DLD1 (cell line): Measurements from ENCODE around the gene LYG2.
"Not testable (repeated sequence)": the region's sequence is repeated elsewhere in the genome, so short reads cannot be mapped to it uniquely, and the experiment has no call there.

Source experiments
- in situ Hi-C: cut with HindIII; loops from 2 replicates; pipeline ENCODE4 v1.10.0; 2017; ENCODE audit warnings: low sequenced_read_pairs

Gene LYG2, protein sequence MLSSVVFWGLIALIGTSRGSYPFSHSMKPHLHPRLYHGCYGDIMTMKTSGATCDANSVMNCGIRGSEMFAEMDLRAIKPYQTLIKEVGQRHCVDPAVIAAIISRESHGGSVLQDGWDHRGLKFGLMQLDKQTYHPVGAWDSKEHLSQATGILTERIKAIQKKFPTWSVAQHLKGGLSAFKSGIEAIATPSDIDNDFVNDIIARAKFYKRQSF

DNA sequence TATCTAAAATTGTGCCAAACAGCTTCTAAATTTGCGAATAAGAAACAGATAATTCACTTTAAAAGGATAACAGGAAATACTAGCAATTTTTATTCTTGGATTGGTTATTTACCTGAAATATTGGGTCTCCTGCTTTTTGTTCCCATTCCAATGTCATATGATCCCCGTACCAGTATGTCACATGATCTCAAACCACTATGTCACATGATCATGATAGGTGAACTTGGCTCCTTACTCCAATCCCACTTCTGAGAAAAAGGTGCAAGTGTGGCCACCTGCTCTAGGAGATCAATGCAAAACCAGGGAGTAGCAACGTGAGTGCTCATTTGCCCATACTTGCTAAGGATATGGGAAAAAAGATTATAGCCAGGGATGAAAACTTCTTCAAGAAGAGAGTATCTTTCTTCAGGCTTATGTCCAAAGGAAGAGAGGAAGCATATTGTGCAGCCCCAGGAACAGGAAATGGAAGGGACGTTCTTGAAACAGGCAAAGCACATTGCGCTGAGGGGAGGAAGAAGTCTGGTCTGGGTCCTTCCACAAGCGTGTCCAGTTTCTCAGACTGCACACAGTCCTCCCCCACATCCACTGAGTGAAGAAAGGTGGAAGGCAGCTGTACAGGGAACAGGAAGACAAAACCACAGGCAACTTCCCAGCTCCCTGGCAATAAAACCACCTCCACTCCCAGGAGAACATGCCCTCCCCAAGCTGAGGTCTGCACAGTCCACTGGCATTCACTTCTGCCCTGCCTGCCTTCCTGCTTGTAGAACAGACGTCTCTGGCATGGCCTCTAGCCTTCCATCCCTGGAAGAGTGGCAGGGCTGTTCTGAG is at the start of gene LYG2:
Gene LYG2 (minus strand): TSS at position 176 of the 828 bp plus-strand sequence. CDS start 1,406 bp downstream, outside the sequence.
- in situ Hi-C loops = no loop called here

DNA sequence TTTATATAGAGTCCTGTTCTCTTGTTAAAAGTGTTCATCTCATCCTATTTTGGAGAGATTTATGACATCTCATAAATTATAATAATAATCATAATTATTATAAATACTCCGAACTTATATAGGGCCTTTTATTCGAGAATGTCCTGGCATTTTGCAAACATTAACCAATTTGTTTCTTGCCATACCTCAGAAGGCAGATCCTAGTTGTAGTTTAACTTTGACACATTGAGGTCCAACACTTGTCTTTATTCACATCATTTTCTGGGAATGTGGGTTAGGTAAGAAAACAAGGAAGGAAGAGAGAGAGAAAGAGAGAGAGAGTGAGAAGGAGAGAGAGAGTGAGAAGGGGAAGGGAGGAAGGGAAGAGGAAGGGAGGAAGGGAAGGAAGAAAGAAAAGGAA is 45.6 kb upstream of the LYG2 start, which contains the start of gene LYG1:
Gene LYG1 (minus strand): TSS at position 101 of the 400 bp plus-strand sequence. CDS start 5,527 bp downstream, outside the sequence.
- in situ Hi-C loops = not testable (repeated sequence)

DNA sequence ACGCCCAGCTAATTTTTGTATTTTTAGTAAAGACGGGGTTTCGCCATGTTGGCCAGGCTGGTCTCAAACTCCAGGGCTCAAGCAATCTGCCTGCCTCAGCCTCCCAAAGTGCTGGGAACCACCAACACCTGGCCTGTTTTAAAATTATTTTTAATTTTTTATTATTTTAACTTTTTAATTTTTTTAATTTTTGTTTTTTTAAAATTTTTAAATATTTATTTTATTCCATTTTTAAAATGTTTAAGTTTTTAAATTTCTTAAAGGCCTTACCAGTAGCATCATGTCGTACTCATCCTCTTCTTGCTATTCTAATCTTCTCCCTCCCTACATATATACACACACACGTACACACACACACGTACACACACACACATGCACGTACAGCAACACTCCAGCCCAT is 44.1 kb upstream of the LYG2 start:
- in situ Hi-C loops = no loop called here

DNA sequence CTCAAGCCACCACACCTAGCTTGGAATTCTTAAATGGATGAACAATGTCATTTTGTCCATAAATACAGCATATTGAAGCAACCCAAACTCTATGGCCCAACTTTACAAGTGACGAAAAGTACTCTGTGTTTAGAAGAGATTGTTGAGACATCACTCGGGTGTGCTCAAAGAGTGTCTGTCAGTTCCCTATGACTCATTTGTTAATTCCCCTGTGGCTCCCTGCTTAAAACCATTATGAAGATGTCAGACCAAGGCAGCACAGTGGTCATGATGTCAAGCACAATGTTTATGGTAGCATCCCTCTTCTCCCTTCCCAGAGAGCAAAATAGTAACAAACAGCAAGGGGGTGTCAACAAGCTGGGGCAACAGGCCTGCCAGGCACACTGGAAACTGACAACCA is 42.5 kb upstream of the LYG2 start:
- in situ Hi-C loops = no loop called here

DNA sequence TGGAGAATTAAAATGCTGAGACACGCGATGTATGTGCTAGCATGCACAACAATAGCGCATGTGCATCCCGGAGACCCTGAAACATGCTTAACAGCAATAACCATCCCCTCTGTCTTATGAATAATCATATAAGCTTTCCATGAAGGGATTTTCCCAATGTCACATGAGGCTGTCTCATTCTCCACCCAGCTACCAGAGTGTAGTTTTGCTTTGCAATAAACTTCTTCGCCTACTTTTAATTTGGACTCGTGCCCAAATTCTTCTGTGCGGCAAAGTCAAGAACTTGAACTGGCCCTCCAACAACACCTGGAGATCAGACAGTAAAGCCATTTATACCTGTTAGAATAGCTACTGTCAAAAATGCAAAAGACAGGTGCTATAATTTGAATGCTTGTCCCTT is 30.1 kb upstream of the LYG2 start:
- in situ Hi-C loops = no loop called here

DNA sequence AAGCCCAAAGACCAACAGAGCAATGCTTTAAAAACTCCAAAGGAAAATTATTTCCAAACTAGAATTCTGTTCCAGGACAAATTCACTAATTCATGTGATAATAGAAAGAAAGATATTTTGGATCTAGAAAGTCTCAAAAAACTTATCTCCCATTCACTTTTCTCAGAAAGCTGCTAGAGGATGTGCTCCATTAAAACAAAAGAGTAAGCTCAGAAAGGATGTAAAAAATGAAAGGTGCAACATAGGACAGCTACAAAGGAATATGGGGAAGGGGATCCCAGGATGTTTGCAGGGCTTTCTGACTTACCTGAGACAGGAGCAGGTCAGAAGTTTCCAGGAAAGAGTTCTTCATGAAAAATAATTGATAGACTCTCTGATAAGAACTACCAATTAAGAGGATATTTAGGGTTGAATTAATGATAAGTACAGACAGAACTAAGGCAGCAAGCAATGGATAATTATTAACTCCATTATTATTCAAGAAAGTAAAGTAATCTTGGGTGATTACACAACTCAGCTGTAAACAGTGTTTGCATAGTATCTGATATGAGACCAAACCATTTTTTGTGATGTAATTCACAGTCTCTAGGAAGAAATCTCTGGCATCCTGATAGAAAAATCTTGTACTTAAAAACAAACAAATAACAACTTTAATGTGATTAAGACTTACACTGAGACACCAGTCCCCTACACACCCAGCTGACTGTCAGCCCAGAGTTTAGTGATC is 24.7 kb upstream of the LYG2 start:
- in situ Hi-C loops = no loop called here

DNA sequence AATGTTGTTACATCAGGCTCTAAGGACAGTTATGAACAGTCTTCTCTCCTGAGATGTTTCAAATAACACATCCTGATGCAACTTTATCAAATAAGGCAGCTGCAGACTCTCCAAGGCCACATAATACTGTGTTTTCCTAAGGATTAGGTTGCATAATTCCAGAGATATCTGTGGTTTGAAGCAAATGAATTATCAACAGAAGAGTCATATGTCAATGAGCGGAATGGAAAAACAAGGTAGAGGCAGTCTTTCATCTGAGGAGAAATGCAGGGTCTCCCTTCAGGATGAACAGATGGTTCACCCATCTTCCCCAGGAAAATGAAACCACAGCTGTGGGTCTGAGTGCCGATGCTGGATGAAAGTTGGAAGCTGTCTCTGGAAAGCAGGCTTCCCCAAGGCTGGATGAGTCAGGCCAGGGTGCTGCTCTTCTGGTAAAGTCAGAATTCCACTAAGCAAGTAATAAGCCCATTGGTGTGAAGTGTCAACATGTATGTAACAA is 23.4 kb upstream of the LYG2 start:
- in situ Hi-C loops = no loop called here

DNA sequence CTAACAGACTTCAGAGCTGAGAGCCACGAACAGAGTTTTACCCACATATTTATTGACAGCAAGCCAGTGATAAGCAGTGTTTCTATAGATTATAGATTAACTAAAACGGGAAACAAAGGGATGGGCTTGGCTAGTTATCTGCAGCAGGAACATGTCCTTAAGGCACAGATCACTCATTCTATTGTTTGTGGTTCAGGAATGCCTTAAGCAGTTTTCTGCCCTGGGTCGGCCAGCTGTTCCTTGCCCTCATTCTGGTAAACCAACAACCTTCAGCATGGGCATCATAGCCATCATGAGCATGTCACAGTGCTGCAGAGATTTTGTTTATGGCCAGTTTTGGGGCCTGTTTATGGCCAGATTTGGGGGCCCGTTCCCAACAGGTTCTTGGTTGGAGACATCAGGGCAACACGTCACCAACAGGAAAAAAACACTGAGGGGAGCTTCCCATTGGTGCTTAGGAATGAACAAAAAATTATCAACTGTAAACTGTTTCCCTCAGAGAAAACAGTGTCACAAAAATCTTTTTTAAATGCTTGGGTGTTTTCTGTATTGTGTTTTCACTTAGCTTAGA is 22.8 kb upstream of the LYG2 start:
- in situ Hi-C loops = not testable (repeated sequence)

DNA sequence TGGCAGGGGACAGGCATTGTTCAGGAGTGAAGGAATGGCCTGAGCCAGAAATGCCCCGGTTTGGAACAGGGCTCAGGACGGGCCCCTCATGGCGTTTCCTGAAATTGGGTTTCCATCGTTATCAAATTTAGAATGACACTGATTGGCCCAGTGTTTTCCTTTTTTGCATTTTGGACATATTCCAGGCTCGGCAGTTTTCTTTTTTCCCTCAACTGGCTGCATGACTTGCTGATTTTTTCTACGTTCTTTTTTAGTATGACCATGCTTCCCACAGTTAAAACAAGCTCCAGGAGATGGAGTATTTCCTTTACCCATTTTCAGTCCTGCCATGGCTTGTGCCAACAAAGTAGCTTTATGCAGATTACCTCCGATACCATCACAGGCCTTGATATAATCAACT is 20.4 kb upstream of the LYG2 start:
- in situ Hi-C loops = no loop called here

DNA sequence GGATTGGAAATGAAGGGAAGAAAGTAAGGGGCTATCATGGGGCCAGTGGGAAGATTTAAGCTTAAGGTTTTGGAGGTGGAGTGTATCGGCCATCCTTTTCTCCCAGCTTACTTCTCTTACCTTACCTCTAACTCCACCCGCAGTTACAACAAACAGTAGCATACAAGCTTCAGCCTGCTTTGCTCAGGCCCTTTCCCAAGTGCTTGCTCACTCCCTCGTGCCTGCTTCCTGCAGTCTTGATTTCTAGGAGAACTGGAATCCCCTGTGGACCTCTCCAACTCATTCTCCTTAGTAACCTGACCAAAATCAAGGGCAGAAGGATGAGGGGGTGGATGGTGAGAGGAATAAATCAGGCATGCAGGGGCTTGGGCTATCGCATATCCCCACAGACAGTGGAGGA is 5.8 kb upstream of the LYG2 start:
- in situ Hi-C loops = no loop called here

DNA sequence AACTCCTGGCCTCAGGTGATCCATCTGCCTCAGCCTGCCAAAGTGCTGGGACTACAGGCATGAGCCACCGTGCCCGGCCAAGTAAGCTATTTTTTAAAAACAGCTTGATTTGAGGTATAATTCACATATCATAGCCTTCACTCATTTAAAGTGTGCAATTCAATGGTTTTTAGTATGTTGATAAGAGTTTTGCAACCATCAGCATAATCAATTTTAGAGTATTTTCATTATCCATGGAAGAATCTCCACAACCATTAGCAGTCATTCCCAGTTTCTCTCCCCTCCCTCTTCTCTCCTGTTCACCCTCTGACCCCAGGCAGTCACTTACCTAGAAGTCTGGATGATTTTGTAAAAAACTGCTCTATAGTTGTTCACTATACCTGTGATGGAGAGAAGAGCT is 4.7 kb upstream of the LYG2 start:
- in situ Hi-C loops = no loop called here

DNA sequence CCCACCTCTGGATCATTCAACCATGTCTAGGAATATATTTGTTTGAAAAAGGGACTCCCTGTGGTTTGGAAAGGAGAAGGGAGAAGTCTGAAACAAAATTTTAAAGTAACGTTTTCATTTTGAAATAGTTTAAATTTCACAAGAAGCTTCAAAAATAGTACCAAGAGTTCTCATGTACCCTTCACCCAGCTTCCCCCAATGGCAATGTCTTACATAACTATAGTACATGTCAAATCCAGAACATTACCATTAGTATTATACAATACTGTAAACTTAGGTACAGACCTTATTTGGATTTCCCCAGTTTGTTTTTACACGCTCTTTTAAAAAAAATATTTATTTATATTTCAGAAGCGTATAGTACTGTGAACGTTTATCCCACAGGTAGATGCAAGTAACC is 4.0 kb upstream of the LYG2 start:
- in situ Hi-C loops = no loop called here

DNA sequence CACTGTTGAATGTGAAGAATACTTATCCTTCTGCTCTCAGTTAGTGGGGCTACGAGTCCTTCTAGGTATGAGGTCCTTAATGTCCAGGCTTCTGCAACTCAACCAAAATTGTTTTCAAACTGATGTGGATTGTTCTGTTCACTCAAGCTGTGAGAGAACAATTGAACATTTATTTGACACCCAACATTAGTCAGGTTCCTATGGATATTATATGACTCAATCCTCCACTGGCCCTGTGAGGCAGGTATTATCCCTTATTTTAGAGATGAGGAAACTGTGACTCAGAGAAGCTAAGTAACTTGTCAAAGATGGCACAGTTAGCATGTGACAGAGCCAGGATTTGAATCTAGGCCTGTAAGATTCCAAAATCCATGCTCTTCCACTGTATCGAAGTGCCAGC is 1.2 kb upstream of the LYG2 start:
- in situ Hi-C loops = no loop called here

DNA sequence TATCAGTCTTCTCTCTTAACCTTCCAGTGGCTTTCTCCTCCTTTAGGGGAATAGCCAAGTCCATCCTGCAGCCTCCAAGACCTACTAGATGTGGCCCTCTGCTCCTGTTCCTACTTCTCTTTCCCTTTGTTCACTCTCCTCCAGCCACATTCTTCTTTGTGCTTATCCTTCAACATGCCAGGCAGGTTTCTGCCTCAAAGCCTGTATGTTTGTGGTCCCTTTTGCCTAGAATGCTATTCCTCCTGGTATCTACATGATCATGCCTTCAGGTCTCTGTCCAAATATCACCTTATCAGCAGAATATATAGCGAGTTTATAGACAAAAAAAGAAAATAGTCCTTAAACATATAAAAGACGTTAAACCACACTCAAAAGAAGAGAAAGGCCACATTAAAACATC is 5.5 kb downstream of the LYG2 start:
- in situ Hi-C loops = no loop called here

DNA sequence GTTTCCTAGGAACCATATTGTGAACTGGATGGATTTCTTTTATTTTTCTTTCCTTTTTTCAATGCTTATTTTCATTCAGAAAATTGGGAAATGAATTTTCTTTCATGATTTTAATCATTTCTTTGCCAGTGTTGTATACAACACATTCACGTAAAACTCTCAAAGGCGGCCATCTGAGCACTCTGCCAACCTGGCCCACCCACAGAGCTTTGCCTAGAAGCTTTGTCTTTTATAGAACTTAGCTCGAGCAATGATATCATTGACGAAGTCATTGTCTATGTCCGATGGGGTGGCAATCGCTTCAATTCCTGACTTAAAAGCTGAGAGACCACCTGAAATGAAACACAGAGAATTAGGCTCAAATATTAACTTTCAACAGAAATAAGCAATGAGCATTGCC is 13.3 kb downstream of the LYG2 start:
- in situ Hi-C loops = no loop called here

DNA sequence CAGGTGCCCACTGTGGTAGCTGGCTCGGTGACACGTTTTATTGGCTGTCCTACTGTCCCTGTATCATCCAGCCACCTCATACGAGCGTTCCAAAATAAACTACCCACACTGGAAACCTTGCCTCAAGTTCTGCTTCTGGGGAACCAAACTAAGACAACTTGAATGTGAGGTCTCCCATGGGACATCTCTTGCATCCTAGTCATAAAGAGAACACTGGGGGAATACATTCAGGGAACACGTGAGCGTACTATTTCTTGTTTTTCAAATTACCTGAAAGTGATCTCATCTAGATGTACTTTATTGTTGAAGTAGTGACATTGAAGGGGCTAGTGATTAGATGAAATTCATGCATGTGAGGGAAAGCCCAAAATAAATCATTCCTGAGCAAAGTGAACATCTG is 15.0 kb downstream of the LYG2 start:
- in situ Hi-C loops = no loop called here

DNA sequence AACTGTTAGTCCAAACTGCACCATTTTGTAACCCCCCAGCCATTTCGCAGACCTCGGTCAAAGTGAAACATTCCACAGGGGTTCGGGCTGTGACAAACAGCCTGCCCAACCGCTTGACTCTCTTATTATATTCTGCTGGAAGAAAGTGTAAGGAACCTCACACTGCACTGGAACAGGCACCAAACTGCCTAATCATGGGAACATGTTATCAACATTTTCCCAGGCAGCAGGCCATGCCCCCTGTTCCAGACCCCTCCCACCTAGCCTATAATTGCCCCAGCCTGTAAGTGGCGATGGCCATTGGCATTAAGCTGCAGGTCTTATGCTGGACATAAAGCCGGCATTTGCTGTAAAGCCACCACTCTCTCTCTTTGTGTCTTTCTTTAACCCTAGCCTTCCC is 16.9 kb downstream of the LYG2 start:
- in situ Hi-C loops = no loop called here

DNA sequence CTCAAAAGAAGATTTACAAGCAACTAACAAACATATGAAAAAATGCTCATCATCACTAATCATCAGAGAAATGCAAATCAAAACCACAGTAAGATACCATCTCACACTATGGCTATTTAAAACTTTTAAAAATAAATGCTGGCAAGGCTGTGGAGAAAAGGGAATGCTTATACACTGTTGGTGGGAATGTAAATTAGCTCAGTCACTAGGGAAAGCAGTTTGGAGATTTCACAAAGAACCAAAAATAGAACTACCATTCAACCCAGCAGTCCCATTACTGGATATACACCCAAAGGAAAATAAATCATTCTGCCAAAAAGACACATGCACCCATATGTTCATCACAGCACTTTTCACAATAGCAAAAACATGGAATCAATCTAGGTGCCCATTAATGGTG is 22.3 kb downstream of the LYG2 start:
- in situ Hi-C loops = not testable (repeated sequence)

DNA sequence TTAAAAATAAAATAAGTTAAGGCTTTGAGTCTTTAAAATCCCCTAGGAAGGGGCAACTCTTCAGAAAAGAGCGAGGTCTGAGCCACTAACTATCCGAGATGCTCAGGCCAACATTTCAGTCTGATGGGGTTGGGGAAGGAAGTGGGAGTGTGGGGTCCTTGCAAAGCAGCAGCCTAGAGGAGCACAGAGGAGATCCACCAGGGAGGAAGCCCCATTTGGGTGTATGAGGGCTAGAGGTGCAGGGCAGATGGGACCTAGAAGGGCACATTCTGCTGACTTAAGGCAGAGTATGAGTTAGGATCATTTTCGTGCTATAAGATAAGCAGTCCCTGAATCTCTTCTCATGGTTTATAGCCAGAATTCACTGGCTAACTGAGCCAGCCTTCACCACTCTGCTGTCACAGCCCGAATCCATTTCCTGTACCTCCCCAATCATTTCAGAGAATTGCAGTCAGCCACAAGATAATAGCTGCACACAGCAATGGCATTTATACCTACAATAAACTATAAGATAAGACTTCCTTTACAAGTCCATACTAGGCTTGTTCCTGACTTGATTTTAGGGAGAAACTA is 37.5 kb downstream of the LYG2 start:
- in situ Hi-C loops = no loop called here

DNA sequence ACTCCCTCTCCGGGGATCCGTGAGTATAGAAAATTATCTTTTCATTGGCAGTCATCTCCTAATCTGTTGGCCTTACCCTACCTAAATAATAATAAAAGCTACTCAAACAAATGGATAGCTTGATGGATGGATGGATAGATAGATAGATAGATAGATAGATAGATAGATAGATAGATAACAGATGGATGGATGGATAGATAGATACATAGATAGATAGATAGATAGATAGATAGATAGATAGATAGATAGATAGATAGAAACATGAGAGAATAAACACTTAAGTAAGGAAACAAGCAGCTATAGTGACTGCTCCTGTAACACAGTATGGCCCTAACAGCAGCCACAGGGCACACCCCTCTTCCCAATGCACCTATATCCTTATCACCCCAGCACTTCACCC is 39.4 kb downstream of the LYG2 start:
- in situ Hi-C loops = no loop called here

DNA sequence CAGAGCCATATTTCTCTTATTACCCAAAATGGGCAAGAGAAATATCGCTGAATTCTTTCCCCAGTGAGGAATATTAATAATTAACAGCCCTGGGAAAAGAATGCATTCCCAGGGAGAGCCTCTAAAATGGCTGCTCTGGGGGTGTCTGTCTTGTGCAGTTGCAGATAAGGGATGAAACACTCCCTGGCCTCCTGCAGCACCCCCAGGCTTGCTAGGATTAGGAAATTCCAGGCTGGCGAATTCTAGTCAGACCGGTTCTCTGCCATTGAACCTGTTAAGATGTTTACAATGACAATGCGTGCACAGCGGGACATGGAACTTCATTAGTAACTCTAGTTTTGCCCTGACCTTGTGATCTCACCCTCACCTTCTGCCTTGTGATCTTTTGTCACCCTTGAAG is 50.0 kb downstream of the LYG2 start:
- in situ Hi-C loops = no loop called here
